Dermis blood vessel endothelial cell (primary cell): ENCODE measurements around the gene TTYH2. TPM values are rescaled to one million over a fixed set of nuclear protein-coding genes. Genes with fewer than 3 reads are reported as not detected.
"Not testable (repeated sequence)": the region's sequence is repeated elsewhere in the genome, so short reads cannot be mapped to it uniquely, and the experiment has no call there.

Experiments
- DNase-seq: peaks from one replicate; pipeline ENCODE4 v3.0.0; 2010
- total RNA-seq: library from RNA; depleted of rRNA; stranded (reverse); fragments of >200 nt; gene quantifications from 2 replicates; pipeline ENCODE4 v1.2.3, GENCODE V29; 2014

The TTYH2 gene
- total RNA-seq, 1 donor from 2014 or later: 2.2 TPM

GRCh38 chr17:74267987-74268499 is 54.7 kb downstream of the TTYH2 start:
- no peak for DNase-seq

- DNase-seq: no peak
These were observed 55.2 kb downstream of the TTYH2 start for GRCh38 chr17:74268558-74268957.

DNA sequence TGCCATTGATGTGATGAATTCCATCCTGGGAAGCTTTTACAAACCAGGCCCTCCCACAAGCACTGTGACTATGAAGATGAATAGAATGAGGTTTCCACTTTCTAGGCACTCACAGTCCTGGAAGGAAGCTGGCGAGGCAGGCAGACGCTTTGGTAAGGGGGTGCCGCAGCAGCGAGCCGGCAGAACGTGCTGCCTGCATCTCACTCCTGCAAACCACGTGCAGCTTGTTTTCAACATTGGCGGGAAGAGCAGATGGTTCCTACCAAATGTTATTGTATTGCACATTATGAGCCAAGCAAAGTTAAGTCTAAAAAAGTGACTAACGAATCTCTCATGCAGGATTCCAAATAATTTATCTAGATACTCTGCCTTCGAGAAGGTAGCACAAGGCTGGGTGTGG is 57.0 kb downstream of the TTYH2 start:
- no peak for DNase-seq

- DNase-seq: no peak
These were observed 57.9 kb downstream of the TTYH2 start for GRCh38 chr17:74271281-74271680.

DNA sequence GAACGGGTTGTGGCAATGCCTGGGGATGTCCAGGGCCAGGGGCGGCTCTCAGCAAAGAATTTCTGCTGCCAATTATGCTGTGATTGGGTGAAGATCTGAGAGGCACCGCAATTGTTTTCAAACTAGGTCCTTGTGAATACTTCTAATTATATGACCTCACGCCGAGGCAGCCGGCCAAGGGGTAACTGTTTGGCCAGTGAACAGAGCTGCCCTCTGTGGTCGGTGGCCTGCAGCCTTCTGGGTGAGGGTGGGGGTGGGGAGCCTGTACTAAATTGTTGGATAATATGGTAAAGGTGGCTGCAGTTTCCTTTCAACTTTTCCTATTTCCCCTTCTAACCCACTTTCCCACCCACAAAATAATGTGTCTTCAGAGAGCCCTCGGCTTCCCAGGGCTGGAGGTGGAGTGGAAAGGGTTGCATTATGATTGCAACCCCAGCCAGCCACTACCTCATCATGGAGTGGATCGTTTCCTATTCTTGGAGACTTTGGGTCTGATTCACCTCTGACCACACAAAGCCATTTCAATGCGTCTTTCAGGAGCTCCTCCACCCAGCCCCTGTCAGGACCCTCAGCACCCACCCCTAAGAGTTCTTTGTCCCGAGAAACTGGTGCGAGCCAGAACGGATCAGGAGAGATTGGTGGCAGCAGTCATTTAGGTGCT is 58.7 kb downstream of the TTYH2 start:
- no peak for DNase-seq

GRCh38 chr17:74272731-74273201 is 59.4 kb downstream of the TTYH2 start:
- no peak for DNase-seq

DNA sequence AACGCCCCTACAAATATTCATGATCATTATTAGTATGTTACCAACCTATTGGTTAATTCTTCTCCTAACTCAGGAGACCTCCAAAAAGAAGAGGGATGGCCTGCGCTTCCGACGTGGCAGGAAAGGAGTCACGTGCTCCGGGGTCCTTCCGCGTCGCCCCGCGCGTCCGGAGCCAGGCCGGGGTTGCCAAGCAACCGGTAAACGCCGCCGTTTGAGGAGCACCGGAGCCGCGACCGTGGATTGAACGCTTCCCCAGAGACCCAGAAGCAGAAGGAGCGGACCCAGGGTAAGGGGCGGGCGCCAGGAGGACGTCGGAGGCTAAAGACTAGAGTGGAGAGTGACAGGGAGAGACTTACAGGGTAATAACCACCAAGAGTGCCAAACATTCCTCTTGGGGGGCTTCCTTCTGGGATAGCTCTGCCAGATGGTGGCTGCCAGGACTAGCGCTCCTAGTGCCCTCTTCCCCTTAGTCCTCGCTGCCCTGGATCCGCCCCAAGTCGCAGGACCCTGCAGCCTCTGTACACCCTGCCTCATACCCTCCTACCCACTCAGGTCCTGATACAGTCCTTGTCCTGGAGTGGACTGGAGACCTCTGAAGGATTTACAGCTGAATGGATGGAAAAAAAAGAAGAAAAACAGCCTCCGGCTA is 60.8 kb downstream of the TTYH2 start, which contains the start of gene DNAI2:
DNAI2 (plus strand) TSS at position 175 of the 649 bp plus-strand sequence. CDS start 7,584 bp downstream, outside the sequence.
- DNase-seq: no peak

DNA sequence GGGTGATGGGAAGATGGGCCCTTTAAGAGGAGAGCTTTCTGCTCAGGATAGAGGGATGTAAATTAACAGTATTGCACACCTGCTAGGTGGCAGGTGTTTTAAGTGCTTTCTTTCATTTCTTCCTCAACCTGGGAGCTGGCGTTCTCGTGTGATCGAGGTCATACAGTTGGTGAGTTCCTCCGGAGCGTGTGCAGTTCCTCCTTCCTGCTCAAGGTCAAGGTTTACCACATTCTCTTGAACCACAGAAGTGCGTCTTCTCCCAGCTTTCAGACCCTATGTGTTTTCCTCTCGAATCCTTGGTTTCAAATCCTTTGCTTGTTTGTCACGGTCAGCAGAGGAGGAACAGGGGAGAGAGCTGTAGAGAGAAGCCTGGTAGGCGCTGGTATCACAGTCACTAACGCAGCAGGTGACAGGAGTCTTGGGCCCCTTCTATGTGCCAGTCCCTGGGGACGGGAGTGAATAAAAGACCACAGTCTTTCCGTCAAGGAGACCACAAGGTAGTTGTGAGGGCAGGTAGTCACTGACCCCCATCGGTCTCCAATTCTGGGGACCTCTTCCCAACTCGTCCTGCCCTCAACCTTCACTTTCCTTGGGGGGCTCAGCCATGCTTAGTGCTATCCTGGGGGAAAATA is 61.5 kb downstream of the TTYH2 start:
- DNase-seq: no peak

DNA sequence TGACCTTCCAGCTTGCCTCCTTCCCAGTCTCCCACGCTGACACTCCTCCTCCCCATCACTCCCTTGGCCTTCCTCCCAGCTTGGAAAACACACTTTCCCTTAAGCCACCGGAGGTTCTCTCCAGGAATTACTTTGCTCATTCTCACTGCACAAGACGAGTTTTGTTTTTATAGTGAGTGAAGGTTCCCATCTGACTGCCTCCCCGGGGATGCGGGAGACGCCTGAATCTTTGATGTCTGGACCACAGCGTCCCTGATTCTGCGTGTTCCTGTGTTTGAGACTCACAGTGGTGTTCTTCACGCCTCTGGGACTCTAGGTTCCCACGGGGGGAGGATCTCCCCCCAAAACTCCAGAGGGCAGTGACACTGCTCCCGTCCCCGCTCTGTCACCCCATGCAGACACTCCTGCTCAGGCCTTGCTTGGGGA is 62.7 kb downstream of the TTYH2 start:
- no peak for DNase-seq

GRCh38 chr17:74276541-74277009 is 63.2 kb downstream of the TTYH2 start:
- DNase-seq: no peak

GRCh38 chr17:74277935-74278334 is 64.6 kb downstream of the TTYH2 start:
- no peak for DNase-seq

- DNase-seq: not testable (repeated sequence)
These were observed 66.2 kb downstream of the TTYH2 start for GRCh38 chr17:74279617-74280016.

GRCh38 chr17:74280093-74280513 is 66.7 kb downstream of the TTYH2 start:
- DNase-seq: no peak

- DNase-seq: no peak
These were observed 68.4 kb downstream of the TTYH2 start for GRCh38 chr17:74281799-74282198.

DNA sequence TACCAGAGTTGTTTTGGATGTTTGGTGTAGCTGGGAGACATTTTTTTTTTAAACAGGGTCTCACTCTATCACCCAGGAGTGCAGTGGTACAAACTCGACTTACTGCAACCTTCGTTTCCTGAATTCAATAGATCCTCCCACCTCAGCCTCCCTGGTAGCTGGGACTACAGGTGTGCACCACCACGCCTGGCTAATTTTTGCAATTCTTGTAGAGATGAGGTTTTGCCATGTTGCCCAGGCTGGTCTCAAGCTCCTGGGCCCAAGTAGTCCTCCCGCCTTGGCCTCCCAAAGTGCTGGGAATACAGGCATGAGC is 68.9 kb downstream of the TTYH2 start:
- DNase-seq: not testable (repeated sequence)

DNA sequence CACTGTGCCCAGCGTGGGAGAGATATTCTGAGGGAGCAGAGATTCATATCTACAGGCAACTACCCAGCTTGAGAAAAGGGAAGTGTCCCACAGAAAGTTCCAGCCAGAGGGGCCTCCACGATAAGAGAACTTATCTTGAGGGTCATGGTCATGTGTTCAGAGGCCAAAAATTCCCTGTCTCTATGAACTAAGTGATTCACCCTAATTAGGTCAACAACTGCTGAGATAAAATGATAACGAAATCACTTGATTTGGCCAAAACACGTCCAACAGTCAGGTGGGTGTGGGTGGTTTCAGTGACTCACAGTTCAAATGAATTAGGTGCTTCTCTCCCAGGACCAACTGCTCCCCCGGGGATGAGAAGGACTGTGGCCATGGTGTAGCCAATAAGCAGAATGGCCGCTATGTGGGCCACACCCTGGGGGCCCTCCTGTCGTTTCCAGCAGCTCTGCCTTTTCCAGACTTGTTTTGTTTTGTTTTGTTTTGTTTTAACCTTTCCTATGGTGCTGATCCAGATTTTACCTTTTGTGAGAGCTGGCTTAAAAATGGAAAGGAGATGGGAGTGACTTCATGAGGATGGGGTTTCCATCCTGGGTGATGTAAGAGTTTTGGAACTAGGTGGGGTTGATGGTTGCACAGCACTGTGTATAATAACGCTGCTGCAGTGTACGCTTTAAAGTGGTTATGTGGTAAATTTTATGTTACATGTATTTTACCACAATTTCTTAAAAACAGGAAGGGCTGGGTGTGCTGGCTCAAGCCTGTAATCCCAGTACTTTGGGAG is 69.4 kb downstream of the TTYH2 start:
- no peak for DNase-seq

DNA sequence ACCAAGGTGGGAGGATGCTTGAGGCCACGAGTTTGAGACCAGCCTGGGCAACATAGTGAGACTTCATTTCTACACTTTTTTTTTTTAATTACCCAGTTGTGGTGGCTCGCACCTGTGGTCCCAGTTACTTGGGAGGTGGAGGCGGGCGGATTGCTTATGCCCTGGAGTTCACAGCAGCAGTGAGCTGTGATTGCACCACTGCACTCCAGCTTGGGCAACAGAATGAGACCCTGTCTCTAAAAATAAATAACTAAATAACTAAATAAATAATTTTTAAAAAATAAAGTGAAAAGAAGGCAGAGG is 70.0 kb downstream of the TTYH2 start:
- no peak for DNase-seq

GRCh38 chr17:74287031-74287602 is 73.7 kb downstream of the TTYH2 start:
- DNase-seq: no peak

- no peak for DNase-seq
These were observed 75.4 kb downstream of the TTYH2 start for GRCh38 chr17:74288785-74289184.

DNA sequence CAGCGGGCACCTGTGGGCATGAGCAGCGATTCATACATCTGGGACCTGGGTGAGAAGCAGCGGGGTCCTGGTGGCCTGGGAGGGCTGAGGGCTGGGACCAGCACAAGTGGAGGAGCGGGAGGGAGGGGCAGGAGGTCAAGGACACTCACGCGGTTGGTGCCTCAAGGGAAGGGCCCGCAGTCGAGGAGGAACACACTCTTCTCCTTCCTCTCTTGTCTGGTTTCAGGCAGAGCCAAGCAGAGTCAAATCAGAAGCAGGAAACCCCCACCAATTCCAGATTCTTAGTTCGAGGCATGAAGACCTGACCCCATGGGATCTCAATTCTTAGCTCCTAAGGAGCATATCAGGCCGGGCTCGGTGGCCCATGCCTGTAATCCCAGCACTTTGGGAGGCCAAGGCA is 76.3 kb downstream of the TTYH2 start:
- no peak for DNase-seq

DNA sequence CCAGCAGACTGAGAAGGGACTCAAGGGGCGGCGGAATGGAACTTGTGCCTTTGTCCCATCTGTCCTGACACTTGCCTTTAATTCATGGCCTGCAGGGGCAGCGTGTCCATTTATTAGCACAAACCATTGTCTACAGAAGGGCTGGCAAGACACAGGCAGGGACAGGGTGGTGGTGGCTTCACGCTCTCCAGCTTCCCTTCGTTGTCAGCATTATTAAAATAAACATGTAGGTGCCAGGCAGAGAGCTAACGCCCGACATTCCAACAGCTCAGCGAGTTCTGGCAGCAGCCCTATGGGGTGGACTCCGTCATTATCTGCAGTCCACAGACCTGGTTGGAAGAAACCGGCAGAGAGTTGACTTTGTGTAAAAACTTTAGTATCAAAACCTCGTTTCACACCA is 77.0 kb downstream of the TTYH2 start:
- no peak for DNase-seq

DNA sequence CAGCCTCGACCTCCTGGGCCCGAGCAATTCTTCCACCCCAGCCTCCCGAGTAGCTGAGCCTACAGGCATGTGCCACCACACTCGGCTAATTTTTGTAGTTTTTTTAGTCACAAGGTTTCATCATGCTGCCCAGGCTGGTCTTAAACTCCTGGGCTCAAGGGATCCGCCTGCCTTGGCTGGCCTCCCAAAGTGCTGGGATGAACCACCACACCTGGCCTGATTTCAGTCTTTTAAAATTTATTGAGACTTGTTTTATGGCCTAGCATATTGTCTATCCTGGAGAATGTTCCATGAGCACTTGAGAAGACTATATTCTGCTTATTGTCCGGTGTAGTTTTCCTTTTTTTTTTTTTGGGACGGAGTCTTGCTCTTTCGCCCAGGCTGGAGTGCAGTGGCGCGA is 79.1 kb downstream of the TTYH2 start:
- no peak for DNase-seq
